Left cardiac atrium (tissue), 4 donors: ENCODE measurements around the gene SERPIND1. TPM values are rescaled to one million over a fixed set of nuclear protein-coding genes. Genes with fewer than 3 reads are reported as not detected.
"Not testable (repeated sequence)": the region's sequence is repeated elsewhere in the genome, so short reads cannot be mapped to it uniquely, and the experiment has no call there.

Experiments used
- ATAC-seq, 2 donors: fragments of 200-7000 bp; cut with Tn5 transposase; one replicate each; pipeline ENCODE4 v1.9.1; 2020; ENCODE audit warnings: mild to moderate bottlenecking in 2 of 2, moderate library complexity in 2 of 2
- DNase-seq: peaks from one replicate; pipeline ENCODE4 v3.0.0-alpha.2; 2020
- intact Hi-C, 2 donors: fragments of 100-400 bp; cut with DNase I; formaldehyde crosslinking; loops; one replicate each; pipeline versions ENCODE4 v1.14.1 to v1.15.1; 2022 to 2023
- long read RNA-seq: library from polyadenylated mRNA; unstranded; transcript quantifications from one replicate; pipeline ENCODE4 v2.0.0, GENCODE V29; 2021
- total RNA-seq, 2 donors: library from RNA; stranded (reverse); fragmentation: NEBNext Ultra II Directional; extraction: Animal tissue kit (Norgen Biotek cat#: 25700); gene quantifications; one replicate each; pipeline ENCODE4 v1.2.1, GENCODE V29; 2021
- donor health status: DM: no; HTN: yes; CAD: no.
- donor health status: DM: no; HTN: yes; CAD: no; lungs with severe emphysema.
- donor health status: DM: yes; HTN: yes; CAD: no.
- donor health status: Dilated cardiomyopathy.

Gene SERPIND1
- total RNA-seq: 1 to 10 TPM; 1.4 to 1.7 TPM
- long read RNA-seq, partial matches to known transcripts: 0 of 4 reads
- long read RNA-seq, other reads (novel, unspliced or antisense): 1 of 4 reads

GRCh38 chr22:20773793-20774212 is at the start of gene SERPIND1:
TSS of gene SERPIND1 (plus strand) at chr22:20774113. CDS start at chr22:20779313, 5,200 bp downstream.
- DNase-seq: no peak
- ATAC-seq: no peak
- intact Hi-C loops: no loop called here

DNA sequence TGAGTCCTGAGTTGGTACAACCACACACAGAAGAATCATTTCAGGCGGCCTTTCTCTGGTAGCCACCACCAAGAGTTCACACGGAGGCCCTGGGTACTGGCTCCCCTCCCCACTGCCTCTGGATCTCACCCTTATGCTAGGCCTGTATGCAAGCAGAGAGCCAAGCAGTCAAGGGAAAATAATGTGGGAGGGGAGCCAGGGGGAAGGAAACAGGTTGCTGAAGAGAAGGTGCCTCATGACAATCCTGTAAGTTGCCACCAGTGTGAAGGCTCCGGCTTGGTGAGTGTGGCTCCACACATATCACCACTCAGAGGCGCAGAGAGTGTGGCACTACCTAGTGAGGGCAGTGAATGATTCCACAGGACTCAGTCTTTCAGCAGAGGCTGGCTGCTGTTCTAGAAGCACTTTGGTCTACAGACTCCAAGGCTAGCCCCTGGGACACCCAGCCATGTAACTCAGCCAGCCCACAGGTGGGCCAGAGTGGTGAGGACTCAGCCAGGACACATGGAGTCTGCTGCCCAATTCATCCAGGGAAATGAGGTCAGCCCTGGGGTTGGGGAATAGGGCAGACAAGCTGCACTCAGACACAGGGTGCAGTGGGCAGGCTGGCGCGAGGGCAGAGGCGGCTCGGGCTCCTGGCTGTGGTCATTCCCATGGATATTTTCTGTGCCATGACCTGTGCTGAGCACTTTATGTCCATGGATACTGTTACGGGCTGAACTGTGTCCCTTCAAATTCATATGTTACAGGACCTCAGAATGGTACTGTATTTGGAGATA is 49.0 kb upstream of the SERPIND1 start:
- intact Hi-C loops: no loop called here
- ATAC-seq: no peak
- no peak for DNase-seq

GRCh38 chr22:20725987-20726558 is 47.8 kb upstream of the SERPIND1 start:
- intact Hi-C loops: no loop called here
- DNase-seq (no peak), ATAC-seq (no peak)

DNA sequence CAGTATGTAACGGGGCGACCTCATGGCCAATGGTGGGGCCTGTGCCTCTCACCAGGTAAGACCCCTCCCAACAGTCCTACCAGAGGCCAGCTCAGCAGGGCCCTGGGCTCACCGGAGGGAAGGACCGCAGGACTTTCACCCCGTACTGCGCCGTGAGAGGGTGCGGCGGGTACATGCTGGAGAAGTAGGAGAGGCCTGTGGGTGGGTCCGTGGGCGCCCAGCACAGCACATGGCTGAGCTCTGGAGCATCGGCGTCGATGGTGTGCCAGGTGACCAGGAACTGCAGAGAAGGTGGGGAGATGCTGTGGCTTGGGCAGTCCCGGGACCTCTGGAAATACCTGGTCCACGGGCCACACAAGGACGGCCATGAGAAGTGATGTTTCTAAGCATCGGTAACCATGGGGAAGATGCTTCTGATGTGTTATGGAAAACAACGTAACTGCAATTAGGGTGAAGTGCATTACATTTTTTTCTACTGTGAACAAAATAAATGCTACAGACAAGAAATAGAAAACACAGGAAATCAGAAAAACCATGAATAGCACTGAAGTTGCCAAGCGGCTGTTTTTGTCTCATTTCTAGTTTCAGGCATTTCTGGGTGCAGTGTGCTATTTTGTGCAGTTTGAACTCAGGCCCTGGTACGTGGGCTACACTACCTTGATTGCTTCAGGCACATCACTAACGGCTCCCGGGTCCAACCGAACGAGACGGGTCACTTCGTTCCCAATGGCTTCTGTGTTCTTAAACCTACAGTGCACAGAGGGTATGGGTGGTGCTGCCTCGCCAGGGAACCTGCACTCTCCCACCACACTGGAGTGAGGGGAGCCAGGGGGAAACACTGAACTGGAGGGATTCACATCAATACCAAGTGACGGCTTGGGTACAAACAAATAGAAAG is 46.5 kb upstream of the SERPIND1 start:
- intact Hi-C loops: no loop called here
- ATAC-seq (no peak), DNase-seq (no peak)

- ATAC-seq (no peak), DNase-seq (no peak)
- intact Hi-C loops: no loop called here
Measured at GRCh38 chr22:20728523-20729190, 45.3 kb upstream of the SERPIND1 start.

GRCh38 chr22:20729194-20729593 is 44.7 kb upstream of the SERPIND1 start:
- DNase-seq (no peak), ATAC-seq (peak in 1 of 2 donors; percentile 21)
- intact Hi-C loops: no loop called here

DNA sequence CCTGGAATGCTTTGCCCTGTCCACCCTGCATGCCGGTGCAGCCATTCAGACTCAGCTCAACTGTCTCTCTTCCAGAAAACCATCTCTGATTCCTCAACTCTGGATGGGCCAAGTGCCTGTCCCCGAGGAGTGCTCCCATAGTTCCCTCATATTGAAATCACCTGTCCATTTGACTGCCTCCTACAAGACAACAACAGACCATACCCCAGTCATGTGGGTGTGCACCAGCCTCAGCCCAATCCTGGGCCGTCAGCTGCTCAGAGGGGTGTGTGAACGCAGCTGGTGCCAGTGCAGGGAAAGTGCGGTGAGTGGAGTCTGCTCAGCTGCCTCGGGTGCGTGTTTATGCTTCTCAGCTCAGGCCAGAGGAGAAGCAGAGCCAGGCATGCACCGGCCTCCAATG is 41.5 kb upstream of the SERPIND1 start:
- ATAC-seq, intact Hi-C loops, DNase-seq: not testable (repeated sequence)

- peak; percentile 53 to 58 for ATAC-seq
- DNase-seq, intact Hi-C loops: not testable (repeated sequence)
Measured at GRCh38 chr22:20735356-20736162, 38.4 kb upstream of the SERPIND1 start.

DNA sequence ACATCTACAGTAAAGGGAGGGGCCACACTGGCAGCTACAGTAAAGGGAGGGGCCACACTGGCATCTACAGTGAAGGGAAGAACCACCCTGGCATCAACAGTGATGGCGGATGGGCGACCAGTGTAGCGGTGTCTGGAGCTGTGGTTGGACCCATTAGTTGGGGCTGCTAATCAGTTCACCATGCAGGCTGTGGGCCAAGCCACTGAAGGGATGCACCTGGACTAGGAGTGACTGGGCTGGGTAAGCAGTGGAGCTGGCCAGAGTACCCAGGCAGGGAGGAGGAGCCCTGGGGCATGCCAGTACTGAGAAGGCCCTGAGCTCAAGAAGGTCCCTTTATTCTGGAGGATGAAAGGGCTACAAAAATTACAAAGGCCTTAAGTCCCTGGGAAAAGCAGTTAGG is 37.0 kb upstream of the SERPIND1 start:
- intact Hi-C loops, DNase-seq, ATAC-seq: not testable (repeated sequence)

DNA sequence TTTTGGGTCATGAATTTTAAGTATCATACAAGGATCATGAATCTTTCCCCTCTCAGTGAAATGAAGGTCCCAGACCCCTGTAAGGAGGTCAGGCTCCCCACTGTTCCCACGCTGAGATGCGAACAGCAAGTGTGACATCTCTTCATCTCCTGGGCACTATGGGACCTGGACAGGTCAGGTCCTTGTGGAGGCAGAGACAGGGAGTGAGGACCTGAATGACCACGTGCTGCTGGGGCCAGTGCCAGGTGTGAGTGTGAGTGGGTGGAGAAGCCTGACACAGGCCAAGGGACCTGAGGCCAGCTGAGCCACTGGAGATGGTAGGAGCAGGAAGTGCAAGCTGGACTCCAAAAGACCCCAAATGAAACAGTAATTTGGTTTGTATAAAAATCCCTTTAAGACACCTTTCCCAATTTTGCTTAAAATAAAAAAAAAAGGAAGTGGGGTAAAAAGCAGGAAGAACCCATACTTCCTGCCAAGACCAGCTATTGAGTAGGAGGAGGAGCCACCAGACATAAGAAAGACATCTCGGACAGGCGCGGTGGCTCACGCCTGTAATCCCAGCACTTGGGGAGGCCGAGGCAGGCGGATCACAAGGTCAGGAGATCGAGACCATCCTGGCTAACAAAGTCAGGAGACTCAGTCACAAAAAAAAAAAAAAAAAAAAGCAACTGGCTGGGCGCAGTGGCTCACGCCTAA is 35.4 kb upstream of the SERPIND1 start:
- DNase-seq: no peak
- intact Hi-C loops: no loop called here
- no peak for ATAC-seq

GRCh38 chr22:20740222-20740951 is 33.5 kb upstream of the SERPIND1 start:
- DNase-seq (no peak), ATAC-seq (no peak)
- intact Hi-C loops: no loop called here

- DNase-seq: no peak
- ATAC-seq: no peak
- intact Hi-C loops: no loop called here
Measured at GRCh38 chr22:20741008-20741633, 32.8 kb upstream of the SERPIND1 start.

- intact Hi-C loops: no loop called here
- ATAC-seq (no peak), DNase-seq (no peak)
Measured at GRCh38 chr22:20741634-20742581, 32.0 kb upstream of the SERPIND1 start.

GRCh38 chr22:20742764-20743163 is 31.1 kb upstream of the SERPIND1 start:
- intact Hi-C loops: no loop called here

GRCh38 chr22:20744456-20744855 is 29.5 kb upstream of the SERPIND1 start:
- DNase-seq (no peak), ATAC-seq (no peak)
- intact Hi-C loops: no loop called here

More at GRCh38 chr22:20742764-20743163, 31.1 kb upstream of the SERPIND1 start:
- ATAC-seq (no peak), DNase-seq (no peak)
